ENCODE measurements around the gene SSH3.

DNA sequence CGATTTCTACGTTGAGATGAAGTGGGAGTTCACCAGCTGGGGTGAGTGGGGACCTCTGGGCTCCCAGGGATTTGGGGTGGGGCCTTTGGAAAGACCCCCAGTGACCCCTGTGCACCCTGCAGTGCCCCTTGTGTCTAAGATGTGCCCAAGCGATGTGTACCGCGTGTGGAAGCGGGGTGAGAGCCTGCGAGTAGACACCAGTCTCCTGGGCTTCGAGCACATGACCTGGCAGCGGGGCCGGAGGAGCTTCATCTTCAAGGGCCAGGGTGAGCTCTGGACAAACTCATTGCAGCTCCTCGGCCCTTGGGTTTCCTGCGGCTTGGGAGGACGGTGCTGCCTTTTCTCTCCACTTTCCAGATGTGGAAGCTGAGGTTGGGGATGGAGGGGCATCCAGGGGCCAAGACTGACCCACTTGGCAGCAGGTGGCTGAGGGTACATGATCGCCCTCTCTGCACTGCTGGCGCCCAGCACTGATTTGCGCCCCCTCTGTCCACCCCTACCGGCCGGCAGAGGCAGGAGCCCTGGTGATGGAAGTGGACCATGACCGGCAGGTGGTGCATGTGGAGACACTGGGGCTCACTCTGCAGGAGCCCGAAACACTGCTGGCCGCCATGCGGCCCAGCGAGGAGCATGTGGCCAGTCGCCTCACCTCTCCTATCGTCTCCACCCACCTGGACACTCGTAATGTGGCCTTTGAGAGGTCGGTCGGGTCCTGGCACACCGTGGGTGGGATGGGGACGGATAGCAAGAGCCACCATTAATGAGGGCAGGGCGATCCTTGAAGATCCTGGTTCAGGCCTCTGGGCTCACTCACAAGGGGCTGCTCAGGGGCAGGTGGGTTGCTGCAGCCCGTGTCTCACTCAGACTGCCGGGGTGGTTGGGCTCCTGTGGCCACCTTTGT lies 11.6 kb upstream of the SSH3 start:
- TF ChIP-seq EZH2 (IDR thresholded peaks at IDR 0.05; ENCODE audit: borderline replicate concordance, low read depth, low read length, poor library complexity, severe bottlenecking) (no peak), CTCF (conservative IDR thresholded peaks at IDR 0.05; ENCODE audit: low read depth, low read length) (no peak)

All from A673 (cell line).